Measurements from ENCODE around the gene RTTN. TPM values are rescaled to one million over a fixed set of nuclear protein-coding genes. Genes with fewer than 3 reads are reported as not detected.
A peak's percentile ranks its signal among the peaks of the same experiment; 100 is the strongest.

Gene RTTN
- total RNA-seq, 1 donor from 2014 or later: 31.3 TPM

DNA sequence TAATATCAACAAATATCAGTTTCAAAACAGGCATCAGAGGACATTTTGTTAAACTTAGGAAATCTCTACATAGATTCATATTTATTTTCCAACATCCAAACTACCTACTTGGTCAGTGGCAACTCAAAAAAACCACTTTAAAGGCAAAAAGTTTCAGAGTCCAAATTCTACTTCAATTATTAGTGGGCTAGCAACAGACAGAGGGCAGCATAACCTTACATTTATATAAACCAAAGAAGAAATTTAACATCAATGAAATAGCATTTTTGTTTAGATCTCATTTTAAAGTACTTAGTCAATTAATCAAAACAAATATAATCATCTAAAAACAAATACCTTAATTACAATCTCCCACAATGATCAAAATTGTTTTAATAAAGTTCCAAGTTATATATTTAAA, 33.3 kb downstream of the RTTN start:
- DNase-seq (ENCODE audit: low read depth): peak; percentile 12
- H3K4me3 ChIP-seq (ENCODE audit: low read depth, low read length): no peak overlapping the region
- no peak for FAIRE-seq
- TF ChIP-seq, protein P1, sequence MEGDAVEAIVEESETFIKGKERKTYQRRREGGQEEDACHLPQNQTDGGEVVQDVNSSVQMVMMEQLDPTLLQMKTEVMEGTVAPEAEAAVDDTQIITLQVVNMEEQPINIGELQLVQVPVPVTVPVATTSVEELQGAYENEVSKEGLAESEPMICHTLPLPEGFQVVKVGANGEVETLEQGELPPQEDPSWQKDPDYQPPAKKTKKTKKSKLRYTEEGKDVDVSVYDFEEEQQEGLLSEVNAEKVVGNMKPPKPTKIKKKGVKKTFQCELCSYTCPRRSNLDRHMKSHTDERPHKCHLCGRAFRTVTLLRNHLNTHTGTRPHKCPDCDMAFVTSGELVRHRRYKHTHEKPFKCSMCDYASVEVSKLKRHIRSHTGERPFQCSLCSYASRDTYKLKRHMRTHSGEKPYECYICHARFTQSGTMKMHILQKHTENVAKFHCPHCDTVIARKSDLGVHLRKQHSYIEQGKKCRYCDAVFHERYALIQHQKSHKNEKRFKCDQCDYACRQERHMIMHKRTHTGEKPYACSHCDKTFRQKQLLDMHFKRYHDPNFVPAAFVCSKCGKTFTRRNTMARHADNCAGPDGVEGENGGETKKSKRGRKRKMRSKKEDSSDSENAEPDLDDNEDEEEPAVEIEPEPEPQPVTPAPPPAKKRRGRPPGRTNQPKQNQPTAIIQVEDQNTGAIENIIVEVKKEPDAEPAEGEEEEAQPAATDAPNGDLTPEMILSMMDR (IDR thresholded peaks at IDR 0.05; ENCODE audit: insufficient read depth, low read length, severe bottlenecking): no peak
- no peaks in the 10 kb centered on the region for H3K36me3 ChIP-seq (ENCODE audit: control insufficient read depth, insufficient read depth, low read length)
- H3K27me3 ChIP-seq (ENCODE audit: control insufficient read depth, insufficient read depth, low read length): no peaks in the 10 kb centered on the region

DNA sequence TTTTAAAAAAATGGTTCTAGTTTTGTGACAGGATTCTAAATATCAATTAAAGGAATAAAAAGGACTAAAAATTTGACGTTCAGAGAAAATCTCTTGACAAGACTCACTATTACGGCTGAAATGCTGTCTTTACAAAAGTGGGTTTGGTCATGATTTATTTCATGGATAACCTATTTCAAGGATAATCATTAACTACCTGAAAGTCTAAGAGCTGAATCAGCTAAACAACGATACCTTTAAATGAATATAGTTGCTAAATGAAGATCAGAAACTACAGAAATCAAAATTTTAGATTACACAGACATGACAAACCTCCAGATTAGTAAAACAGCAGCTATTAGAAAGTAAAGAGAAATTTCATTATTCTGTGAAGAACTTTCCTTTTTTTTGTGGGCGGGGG, 35.7 kb downstream of the RTTN start:
- no peak overlapping the region for H3K4me3 ChIP-seq (ENCODE audit: low read depth, low read length)
- no peak for DNase-seq (ENCODE audit: low read depth)
- H3K36me3 ChIP-seq (ENCODE audit: control insufficient read depth, insufficient read depth, low read length): no peaks in the 10 kb centered on the region
- TF ChIP-seq, protein P1 (IDR thresholded peaks at IDR 0.05; ENCODE audit: insufficient read depth, low read length, severe bottlenecking): no peak
- no peaks in the 10 kb centered on the region for H3K27me3 ChIP-seq (ENCODE audit: control insufficient read depth, insufficient read depth, low read length)
- FAIRE-seq: no peak

DNA sequence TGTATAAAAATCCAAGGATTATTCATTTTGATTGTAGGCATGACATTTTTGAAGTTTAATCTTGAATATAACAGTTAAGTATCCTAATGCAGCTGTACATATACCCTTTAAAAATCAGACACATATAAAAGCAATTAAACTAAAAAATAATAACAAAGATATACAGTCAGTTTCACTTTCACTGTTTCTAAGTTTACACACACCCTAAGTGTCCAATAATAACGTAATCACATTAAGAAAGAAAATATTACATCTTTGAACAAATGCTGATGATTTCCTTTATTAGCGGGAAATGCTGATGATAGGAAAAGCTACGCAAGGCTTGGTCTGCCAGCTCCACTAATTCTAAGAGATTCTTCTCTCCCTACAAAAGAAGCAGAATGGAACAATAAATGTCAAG, 38.8 kb downstream of the RTTN start:
- TF ChIP-seq, protein P1 (IDR thresholded peaks at IDR 0.05; ENCODE audit: insufficient read depth, low read length, severe bottlenecking): no peak
- DNase-seq (ENCODE audit: low read depth): no peak
- Histone ChIP-seq H3K36me3 (ENCODE audit: control insufficient read depth, insufficient read depth, low read length) (no peaks in the 10 kb centered on the region), H3K4me3 (ENCODE audit: low read depth, low read length) (no peak overlapping the region), H3K27me3 (ENCODE audit: control insufficient read depth, insufficient read depth, low read length) (no peaks in the 10 kb centered on the region)
- no peak for FAIRE-seq

DNA sequence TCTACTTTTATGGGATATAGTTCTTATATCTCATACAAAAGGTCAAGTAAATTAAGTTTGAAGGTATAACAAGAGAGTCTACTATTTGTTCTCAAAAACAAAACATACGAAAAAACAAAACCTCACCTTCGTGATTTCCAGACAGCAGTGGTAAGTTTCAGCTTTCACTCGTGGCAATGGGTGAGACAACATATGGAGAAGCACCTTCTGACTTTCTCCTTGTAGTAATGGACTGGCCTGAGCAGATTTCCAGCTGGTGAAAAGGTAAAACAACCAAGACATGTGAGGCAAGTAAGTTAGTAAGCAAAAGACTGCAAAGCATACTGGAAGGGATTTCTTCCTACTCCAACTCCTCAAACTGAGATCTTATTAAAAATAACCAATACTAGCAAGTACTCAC, 39.6 kb downstream of the RTTN start:
- H3K36me3 ChIP-seq (ENCODE audit: control insufficient read depth, insufficient read depth, low read length): no peaks in the 10 kb centered on the region
- TF ChIP-seq, protein P1 (IDR thresholded peaks at IDR 0.05; ENCODE audit: insufficient read depth, low read length, severe bottlenecking): no peak
- no peak overlapping the region for H3K4me3 ChIP-seq (ENCODE audit: low read depth, low read length)
- no peaks in the 10 kb centered on the region for H3K27me3 ChIP-seq (ENCODE audit: control insufficient read depth, insufficient read depth, low read length)
- FAIRE-seq: no peak
- no peak for DNase-seq (ENCODE audit: low read depth)

DNA sequence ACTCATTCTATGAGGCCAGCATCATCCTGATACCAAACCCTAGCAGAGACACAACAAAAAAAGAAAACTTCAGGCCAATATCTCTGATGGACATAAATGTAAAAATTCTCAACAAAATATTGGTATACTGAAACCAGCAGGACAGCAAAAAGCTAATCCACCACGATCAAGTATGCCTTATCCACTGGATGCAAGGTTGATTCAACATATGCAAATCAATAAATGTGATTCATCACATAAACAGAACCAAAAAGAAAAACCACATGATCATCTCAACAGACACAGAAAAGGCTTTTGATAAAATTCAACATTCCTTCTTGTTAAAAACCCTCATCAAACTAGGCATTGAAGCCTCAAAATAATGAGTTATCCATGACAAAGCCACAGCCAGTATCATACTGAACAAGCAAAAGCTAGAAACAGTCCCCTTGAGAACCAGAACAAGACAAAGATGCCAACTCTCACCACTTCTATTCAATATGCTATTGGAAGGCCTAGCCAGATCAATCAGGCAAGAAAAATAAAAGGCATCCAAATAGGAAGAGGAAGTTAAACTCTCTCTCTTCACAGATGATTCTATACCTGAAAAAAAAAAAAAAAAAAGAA, 45.3 kb downstream of the RTTN start:
- TF ChIP-seq, protein P1 (IDR thresholded peaks at IDR 0.05; ENCODE audit: insufficient read depth, low read length, severe bottlenecking): no peak
- DNase-seq (ENCODE audit: low read depth) (no peak), FAIRE-seq (no peak)
- Histone ChIP-seq H3K36me3 (ENCODE audit: control insufficient read depth, insufficient read depth, low read length) (peaks cover 2% of the 10 kb centered on the region), H3K4me3 (ENCODE audit: low read depth, low read length) (no peak overlapping the region), H3K27me3 (ENCODE audit: control insufficient read depth, insufficient read depth, low read length) (no peaks in the 10 kb centered on the region)

Data from bronchial epithelial cell (primary cell).